GM12864 (cell line): ENCODE measurements around the gene FBXO17.

Experiments
- DNase-seq: peaks from one replicate; pipeline ENCODE4 v3.0.0-alpha.2; 2011; ENCODE audit warnings: low read depth
- H3K4me3 ChIP-seq: 2 replicates; pipeline ENCODE4 v1.5.1; 2011; ENCODE audit warnings: mild to moderate bottlenecking, low read depth, low read length, control low read depth
- TF ChIP-seq, protein P1 (sequence below): IDR thresholded peaks from 2 replicates; pipeline ENCODE4 v1.5.1; 2011; ENCODE audit warnings: low read depth, mild to moderate bottlenecking, moderate library complexity, low read length, control low read depth, inconsistent platforms; ENCODE audit errors: missing control alignments

Gene FBXO17

GRCh38 chr19:38964738-38965137 lies 10.8 kb downstream of the FBXO17 start:
- TF ChIP-seq, protein P1, sequence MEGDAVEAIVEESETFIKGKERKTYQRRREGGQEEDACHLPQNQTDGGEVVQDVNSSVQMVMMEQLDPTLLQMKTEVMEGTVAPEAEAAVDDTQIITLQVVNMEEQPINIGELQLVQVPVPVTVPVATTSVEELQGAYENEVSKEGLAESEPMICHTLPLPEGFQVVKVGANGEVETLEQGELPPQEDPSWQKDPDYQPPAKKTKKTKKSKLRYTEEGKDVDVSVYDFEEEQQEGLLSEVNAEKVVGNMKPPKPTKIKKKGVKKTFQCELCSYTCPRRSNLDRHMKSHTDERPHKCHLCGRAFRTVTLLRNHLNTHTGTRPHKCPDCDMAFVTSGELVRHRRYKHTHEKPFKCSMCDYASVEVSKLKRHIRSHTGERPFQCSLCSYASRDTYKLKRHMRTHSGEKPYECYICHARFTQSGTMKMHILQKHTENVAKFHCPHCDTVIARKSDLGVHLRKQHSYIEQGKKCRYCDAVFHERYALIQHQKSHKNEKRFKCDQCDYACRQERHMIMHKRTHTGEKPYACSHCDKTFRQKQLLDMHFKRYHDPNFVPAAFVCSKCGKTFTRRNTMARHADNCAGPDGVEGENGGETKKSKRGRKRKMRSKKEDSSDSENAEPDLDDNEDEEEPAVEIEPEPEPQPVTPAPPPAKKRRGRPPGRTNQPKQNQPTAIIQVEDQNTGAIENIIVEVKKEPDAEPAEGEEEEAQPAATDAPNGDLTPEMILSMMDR = no peak
- DNase-seq = no peak
- H3K4me3 ChIP-seq = no peak overlapping the region

DNA sequence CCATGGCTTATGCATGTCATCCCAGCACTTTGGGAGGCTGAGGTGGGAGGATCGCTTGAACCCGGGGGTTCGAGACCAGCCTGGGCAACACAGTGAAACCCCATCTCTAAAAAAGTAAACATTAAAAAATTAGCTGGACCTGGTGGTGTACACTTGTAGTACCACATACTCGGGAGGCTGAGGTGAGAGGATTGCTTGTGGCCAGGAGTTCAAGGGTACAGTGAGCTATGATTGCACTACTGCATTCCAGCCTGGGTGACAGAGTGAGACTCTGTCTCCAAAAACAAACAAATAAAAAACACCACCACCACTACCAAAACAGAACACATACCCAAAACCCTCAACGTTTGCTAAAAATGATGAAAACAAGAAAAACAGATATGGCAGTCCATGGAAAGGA lies 15.9 kb downstream of the FBXO17 start:
- DNase-seq = no peak
- TF ChIP-seq, protein P1 = no peak

GRCh38 chr19:38958301-38958700 lies 17.2 kb downstream of the FBXO17 start:
- TF ChIP-seq, protein P1 = no peak
- H3K4me3 ChIP-seq = no peak overlapping the region
- DNase-seq = no peak

More for the DNA sequence above, 15.9 kb downstream of the FBXO17 start:
- no peak overlapping the region for H3K4me3 ChIP-seq

- no peak for DNase-seq
- TF ChIP-seq, protein P1 = no peak
- H3K4me3 ChIP-seq = no peak overlapping the region
Observed at GRCh38 chr19:38956264-38956663, 19.3 kb downstream of the FBXO17 start.

GRCh38 chr19:38953677-38954076 lies 21.9 kb downstream of the FBXO17 start:
- DNase-seq = no peak
- TF ChIP-seq, protein P1 = no peak
- H3K4me3 ChIP-seq = no peak overlapping the region

GRCh38 chr19:38952395-38953165 lies 23.0 kb downstream of the FBXO17 start:
- DNase-seq = no peak
- no peak overlapping the region for H3K4me3 ChIP-seq
- TF ChIP-seq, protein P1 = peak; percentile 55

DNA sequence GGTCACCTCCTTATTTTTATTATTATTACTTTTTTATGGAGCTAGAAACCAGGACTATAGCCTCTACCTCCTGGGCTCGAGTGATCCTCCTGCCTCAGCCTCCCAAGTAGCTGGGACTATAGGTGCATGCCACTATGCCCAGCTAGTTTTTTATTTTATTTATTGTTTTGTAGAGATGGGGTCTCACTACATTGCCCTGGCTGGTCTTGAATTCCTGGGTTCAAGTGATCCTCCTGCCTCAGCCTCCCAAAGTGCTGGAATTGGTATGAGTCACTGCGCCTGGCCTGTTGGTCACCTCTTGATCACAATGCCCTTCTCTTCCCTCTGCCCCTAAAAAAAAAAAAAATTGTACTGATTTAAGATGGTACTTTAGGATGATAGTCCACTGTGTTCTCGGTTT lies 24.4 kb downstream of the FBXO17 start:
- no peak overlapping the region for H3K4me3 ChIP-seq
- DNase-seq = no peak
- TF ChIP-seq, protein P1 = no peak
